HepG2 (cell line): ENCODE measurements around the gene SMARCA4. TPM values are rescaled to one million over a fixed set of nuclear protein-coding genes. Genes with fewer than 3 reads are reported as not detected.

Experiments
- BCL6 ChIP-seq: IDR thresholded peaks from 2 replicates; pipeline ENCODE4 v1.6.1; 2016; ENCODE audit warnings: missing genetic modification reagents, missing compliant biosample characterization
- BHLHE40 ChIP-seq: IDR thresholded peaks from 2 replicates; pipeline ENCODE4 v1.6.1; 2011; ENCODE audit warnings: low read length, improper control_type of control experiment
- EZH2 ChIP-seq: conservative IDR thresholded peaks from 2 replicates; pipeline ENCODE4 v1.6.1; 2012; ENCODE audit warnings: mild to moderate bottlenecking, low read depth, low read length, moderate library complexity
- FOSL2 ChIP-seq: sonication (generic); formaldehyde crosslinking; IDR thresholded peaks from 2 replicates; pipeline ENCODE4 v1.4.0; 2020; ENCODE audit warnings: missing genetic modification reagents
- GABPB1 ChIP-seq: IDR thresholded peaks from 2 replicates; pipeline ENCODE4 v1.6.1; 2016; ENCODE audit warnings: mild to moderate bottlenecking, missing genetic modification reagents, moderate library complexity, missing compliant biosample characterization
- MXI1 ChIP-seq: IDR thresholded peaks from 3 replicates; pipeline ENCODE4 v1.6.1; 2012; ENCODE audit warnings: low read depth, low read length, inconsistent platforms, borderline replicate concordance
- NFYC ChIP-seq: IDR thresholded peaks from 2 replicates; pipeline ENCODE4 v1.6.1; 2016; ENCODE audit warnings: missing genetic modification reagents, missing compliant biosample characterization
- NKX3-1 ChIP-seq: sonication (generic); formaldehyde crosslinking; IDR thresholded peaks from 2 replicates; pipeline ENCODE4 v1.5.0; 2020; ENCODE audit warnings: missing genetic modification reagents
- RBM39 ChIP-seq: fragments of 200-400 bp; formaldehyde crosslinking; IDR thresholded peaks from one replicate; pipeline ENCODE4 v1.6.1; 2018; ENCODE audit warnings: antibody characterized with exemption, mild to moderate bottlenecking, low read depth, low read length; ENCODE audit not compliant: poor library complexity, severe bottlenecking
- SAFB2 ChIP-seq: sonication (generic); formaldehyde crosslinking; IDR thresholded peaks from 2 replicates; pipeline ENCODE4 v1.5.1; 2020; ENCODE audit warnings: missing genetic modification reagents, low read depth, mild to moderate bottlenecking, borderline replicate concordance
- TOPORS ChIP-seq: sonication (generic); formaldehyde crosslinking; IDR thresholded peaks from 2 replicates; pipeline ENCODE4 v1.8.0; 2023; ENCODE audit warnings: mild to moderate bottlenecking, missing genetic modification reagents
- ZFP90 ChIP-seq: sonication (generic); formaldehyde crosslinking; IDR thresholded peaks from 2 replicates; pipeline ENCODE4 v1.8.0; 2022; ENCODE audit warnings: missing genetic modification reagents, mild to moderate bottlenecking, inconsistent platforms, borderline replicate concordance
- ZMYM2 ChIP-seq: sonication (generic); formaldehyde crosslinking; IDR thresholded peaks from 2 replicates; pipeline ENCODE4 v1.8.0; 2022; ENCODE audit warnings: mild to moderate bottlenecking, missing genetic modification reagents
- ZNF350 ChIP-seq: sonication (generic); formaldehyde crosslinking; IDR thresholded peaks from 2 replicates; pipeline ENCODE4 v1.4.0; 2020; ENCODE audit warnings: mild to moderate bottlenecking, low read depth, missing genetic modification reagents, borderline replicate concordance
- ZNF441 ChIP-seq: sonication (generic); formaldehyde crosslinking; IDR thresholded peaks from 2 replicates; pipeline ENCODE4 v1.7.0; 2021; ENCODE audit warnings: missing genetic modification reagents, borderline replicate concordance
- ZNF569 ChIP-seq: sonication (generic); formaldehyde crosslinking; IDR thresholded peaks from 2 replicates; pipeline ENCODE4 v1.5.0; 2020; ENCODE audit warnings: mild to moderate bottlenecking, missing genetic modification reagents, moderate library complexity, borderline replicate concordance
- ZSCAN12 ChIP-seq: sonication (generic); formaldehyde crosslinking; IDR thresholded peaks from 2 replicates; pipeline ENCODE4 v1.9.0; 2021; ENCODE audit warnings: mild to moderate bottlenecking, missing genetic modification reagents
- ZSCAN20 ChIP-seq: sonication (generic); formaldehyde crosslinking; IDR thresholded peaks from 2 replicates; pipeline ENCODE4 v1.4.0; 2020; ENCODE audit warnings: missing genetic modification reagents, mild to moderate bottlenecking, borderline replicate concordance
- polyA plus RNA-seq, 8 experiments: library from polyadenylated mRNA; depleted of rRNA in 3 of 8; stranded (reverse) in 7 of 8; unstranded in 1 of 8; fragments of >200 nt; fragmentation: Illumina TruSeq in 4 of 8; extraction: Trizol in 4 of 8; gene quantifications; 2 replicates each; pipeline versions ENCODE4 v1.2.1 to v1.2.3, GENCODE V29; 2011 to 2016; ENCODE audit warnings: low read depth in 4 of 8, missing spikeins in 1 of 8, mixed read lengths in 1 of 8; ENCODE audit not compliant: insufficient read depth in 1 of 8
- total RNA-seq, 5 experiments: library from RNA; depleted of rRNA; stranded (reverse); fragments of >200 nt; fragmentation: Illumina TruSeq; extraction: Trizol; gene quantifications; 2 replicates each; pipeline ENCODE4 v1.2.3, GENCODE V29; 2016; ENCODE audit warnings: low read depth in 1 of 5
- TF ChIP-seq, protein P1 (sequence below): sonication (generic); formaldehyde crosslinking; IDR thresholded peaks from 2 replicates; pipeline ENCODE4 v1.9.0; 2022; ENCODE audit warnings: missing genetic modification reagents, mild to moderate bottlenecking, borderline replicate concordance
- TF ChIP-seq, protein P2 (sequence below): sonication (generic); formaldehyde crosslinking; IDR thresholded peaks from 2 replicates; pipeline ENCODE4 v1.8.0; 2022; ENCODE audit warnings: mild to moderate bottlenecking, missing genetic modification reagents, moderate library complexity
- TF ChIP-seq, protein P3 (sequence below): sonication (generic); formaldehyde crosslinking; IDR thresholded peaks from 2 replicates; pipeline ENCODE4 v1.4.0; 2020; ENCODE audit warnings: missing genetic modification reagents

SMARCA4 gene
- total and polyA plus RNA-seq, 2 of the 13 experiments (the other 11 are each of a cell fraction or from before 2014, with no cell fraction given) = 25.4 to 45.9 TPM

DNA sequence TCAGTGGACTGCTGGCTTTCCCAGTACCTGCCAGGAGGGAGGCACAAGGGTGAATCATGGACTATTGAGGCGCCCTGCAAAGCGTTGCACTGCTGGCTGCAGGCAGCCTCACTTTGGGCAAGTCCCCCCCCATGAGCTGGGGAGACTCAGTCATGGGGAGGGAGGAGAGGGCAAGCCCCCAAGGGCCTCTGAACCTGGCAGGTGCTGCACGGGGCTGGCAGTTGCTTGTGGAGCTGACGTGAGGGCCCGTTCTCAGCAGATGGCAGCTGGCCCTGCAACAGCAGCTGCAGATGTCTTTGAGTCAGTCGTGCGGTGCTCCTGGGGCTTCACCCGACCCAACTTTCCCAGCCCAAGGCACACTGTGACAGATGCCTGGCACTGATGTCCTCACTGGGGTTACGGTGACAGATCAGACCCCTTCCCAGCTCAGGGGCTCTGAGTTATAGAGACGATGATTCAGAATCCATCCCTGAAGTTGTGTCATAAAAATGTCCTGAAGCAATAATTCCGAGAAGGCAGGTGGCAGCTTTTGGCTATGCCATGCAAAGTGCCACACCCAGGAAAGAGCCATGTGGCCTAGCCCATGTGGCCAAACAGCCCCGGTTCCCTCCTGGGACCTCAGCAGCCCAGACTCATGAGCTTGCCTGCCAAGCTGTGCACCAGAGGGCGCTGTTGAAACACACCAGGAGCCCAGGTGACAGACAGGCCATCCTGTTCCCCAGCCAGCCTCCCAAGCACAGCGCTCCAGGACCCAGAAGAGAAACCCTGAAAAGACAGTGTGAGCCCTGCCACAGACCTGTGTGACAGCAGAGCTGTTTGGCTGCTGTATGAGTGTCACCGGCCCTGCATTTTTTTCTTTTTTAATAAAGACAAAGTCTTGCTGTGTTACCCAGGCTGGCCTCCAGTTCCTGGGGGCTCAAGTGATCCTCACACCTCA, 74.9 kb downstream of the SMARCA4 start (continued):
- TF ChIP-seq, protein P1, sequence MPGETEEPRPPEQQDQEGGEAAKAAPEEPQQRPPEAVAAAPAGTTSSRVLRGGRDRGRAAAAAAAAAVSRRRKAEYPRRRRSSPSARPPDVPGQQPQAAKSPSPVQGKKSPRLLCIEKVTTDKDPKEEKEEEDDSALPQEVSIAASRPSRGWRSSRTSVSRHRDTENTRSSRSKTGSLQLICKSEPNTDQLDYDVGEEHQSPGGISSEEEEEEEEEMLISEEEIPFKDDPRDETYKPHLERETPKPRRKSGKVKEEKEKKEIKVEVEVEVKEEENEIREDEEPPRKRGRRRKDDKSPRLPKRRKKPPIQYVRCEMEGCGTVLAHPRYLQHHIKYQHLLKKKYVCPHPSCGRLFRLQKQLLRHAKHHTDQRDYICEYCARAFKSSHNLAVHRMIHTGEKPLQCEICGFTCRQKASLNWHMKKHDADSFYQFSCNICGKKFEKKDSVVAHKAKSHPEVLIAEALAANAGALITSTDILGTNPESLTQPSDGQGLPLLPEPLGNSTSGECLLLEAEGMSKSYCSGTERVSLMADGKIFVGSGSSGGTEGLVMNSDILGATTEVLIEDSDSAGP (CRISPR knock-in tag) = peak; percentile 61
- TF ChIP-seq ZFP90 (CRISPR knock-in tag) (no peak), FOSL2 (CRISPR knock-in tag) (peak; percentile 36; the same call in 1 of the 2 replicates), ZNF441 (CRISPR knock-in tag) (no peak), SAFB2 (CRISPR knock-in tag) (no peak), ZSCAN20 (CRISPR knock-in tag) (no peak), BCL6 (CRISPR knock-in tag) (no peak; the same call in 1 of the 2 replicates), MXI1 (peak; percentile 63; the same call in 1 of the 3 replicates), RBM39 (peak; percentile 49), EZH2 (no peak), ZMYM2 (CRISPR knock-in tag) (no peak), NKX3-1 (CRISPR knock-in tag) (no peak), NFYC (no peak), TOPORS (CRISPR knock-in tag) (no peak), ZNF350 (no peak), ZSCAN12 (no peak), ZNF569 (CRISPR knock-in tag) (no peak), GABPB1 (CRISPR knock-in tag) (peak; percentile 32; the same call in 1 of the 2 replicates), BHLHE40 (0 out of 2 replicates have a peak, but pooled peaks have one; percentile 22)
- TF ChIP-seq, protein P2, sequence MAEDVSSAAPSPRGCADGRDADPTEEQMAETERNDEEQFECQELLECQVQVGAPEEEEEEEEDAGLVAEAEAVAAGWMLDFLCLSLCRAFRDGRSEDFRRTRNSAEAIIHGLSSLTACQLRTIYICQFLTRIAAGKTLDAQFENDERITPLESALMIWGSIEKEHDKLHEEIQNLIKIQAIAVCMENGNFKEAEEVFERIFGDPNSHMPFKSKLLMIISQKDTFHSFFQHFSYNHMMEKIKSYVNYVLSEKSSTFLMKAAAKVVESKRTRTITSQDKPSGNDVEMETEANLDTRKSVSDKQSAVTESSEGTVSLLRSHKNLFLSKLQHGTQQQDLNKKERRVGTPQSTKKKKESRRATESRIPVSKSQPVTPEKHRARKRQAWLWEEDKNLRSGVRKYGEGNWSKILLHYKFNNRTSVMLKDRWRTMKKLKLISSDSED (CRISPR knock-in tag) = no peak
- TF ChIP-seq, protein P3, sequence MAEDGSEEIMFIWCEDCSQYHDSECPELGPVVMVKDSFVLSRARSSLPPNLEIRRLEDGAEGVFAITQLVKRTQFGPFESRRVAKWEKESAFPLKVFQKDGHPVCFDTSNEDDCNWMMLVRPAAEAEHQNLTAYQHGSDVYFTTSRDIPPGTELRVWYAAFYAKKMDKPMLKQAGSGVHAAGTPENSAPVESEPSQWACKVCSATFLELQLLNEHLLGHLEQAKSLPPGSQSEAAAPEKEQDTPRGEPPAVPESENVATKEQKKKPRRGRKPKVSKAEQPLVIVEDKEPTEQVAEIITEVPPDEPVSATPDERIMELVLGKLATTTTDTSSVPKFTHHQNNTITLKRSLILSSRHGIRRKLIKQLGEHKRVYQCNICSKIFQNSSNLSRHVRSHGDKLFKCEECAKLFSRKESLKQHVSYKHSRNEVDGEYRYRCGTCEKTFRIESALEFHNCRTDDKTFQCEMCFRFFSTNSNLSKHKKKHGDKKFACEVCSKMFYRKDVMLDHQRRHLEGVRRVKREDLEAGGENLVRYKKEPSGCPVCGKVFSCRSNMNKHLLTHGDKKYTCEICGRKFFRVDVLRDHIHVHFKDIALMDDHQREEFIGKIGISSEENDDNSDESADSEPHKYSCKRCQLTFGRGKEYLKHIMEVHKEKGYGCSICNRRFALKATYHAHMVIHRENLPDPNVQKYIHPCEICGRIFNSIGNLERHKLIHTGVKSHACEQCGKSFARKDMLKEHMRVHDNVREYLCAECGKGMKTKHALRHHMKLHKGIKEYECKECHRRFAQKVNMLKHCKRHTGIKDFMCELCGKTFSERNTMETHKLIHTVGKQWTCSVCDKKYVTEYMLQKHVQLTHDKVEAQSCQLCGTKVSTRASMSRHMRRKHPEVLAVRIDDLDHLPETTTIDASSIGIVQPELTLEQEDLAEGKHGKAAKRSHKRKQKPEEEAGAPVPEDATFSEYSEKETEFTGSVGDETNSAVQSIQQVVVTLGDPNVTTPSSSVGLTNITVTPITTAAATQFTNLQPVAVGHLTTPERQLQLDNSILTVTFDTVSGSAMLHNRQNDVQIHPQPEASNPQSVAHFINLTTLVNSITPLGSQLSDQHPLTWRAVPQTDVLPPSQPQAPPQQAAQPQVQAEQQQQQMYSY (CRISPR knock-in tag) = no peak
